GM21737 (cell line): Measurements from ENCODE around the gene RAVER2.
"Not testable (repeated sequence)": the region's sequence is repeated elsewhere in the genome, so short reads cannot be mapped to it uniquely, and the experiment has no call there.

Source experiments
- ATAC-seq: cut with Tn5 transposase; IDR thresholded peaks from one replicate; pipeline ENCODE4 v1.9.1; 2021; ENCODE audit warnings: mild to moderate bottlenecking, moderate library complexity; ENCODE audit not compliant: unreplicated experiment

RAVER2 gene

GRCh38 chr1:64744492-64745180 is at the start of gene RAVER2:
Gene RAVER2, plus strand, starts transcription at chr1:64745075. Its CDS starts 98 bp downstream, at chr1:64745173.
- peak; percentile 62 for ATAC-seq

GRCh38 chr1:64696879-64697278 is 48.0 kb upstream of the RAVER2 start:
- no peak for ATAC-seq

- no peak for ATAC-seq
Observed at GRCh38 chr1:64699327-64699726, 45.5 kb upstream of the RAVER2 start.

GRCh38 chr1:64701071-64701470 is 43.8 kb upstream of the RAVER2 start:
- no peak for ATAC-seq

GRCh38 chr1:64701886-64702285 is 43.0 kb upstream of the RAVER2 start:
- no peak for ATAC-seq

GRCh38 chr1:64702670-64703069 is 42.2 kb upstream of the RAVER2 start:
- ATAC-seq, result not testable (repeated sequence)

GRCh38 chr1:64703600-64703999 is 41.3 kb upstream of the RAVER2 start:
- no peak for ATAC-seq

GRCh38 chr1:64705591-64705990 is 39.3 kb upstream of the RAVER2 start:
- no peak for ATAC-seq

- ATAC-seq, result no peak
Observed at GRCh38 chr1:64711266-64711665, 33.6 kb upstream of the RAVER2 start.

- ATAC-seq, result no peak
Observed at GRCh38 chr1:64712049-64712448, 32.8 kb upstream of the RAVER2 start.

GRCh38 chr1:64715186-64715585 is 29.7 kb upstream of the RAVER2 start:
- no peak for ATAC-seq

GRCh38 chr1:64721135-64721534 is 23.7 kb upstream of the RAVER2 start:
- ATAC-seq, result no peak

- no peak for ATAC-seq
Observed at GRCh38 chr1:64721576-64722145, 23.2 kb upstream of the RAVER2 start.

- ATAC-seq, result no peak
Observed at GRCh38 chr1:64727861-64728260, 17.0 kb upstream of the RAVER2 start.

- ATAC-seq, result no peak
Observed at GRCh38 chr1:64733581-64734286, 11.1 kb upstream of the RAVER2 start.

- no peak for ATAC-seq
Observed at GRCh38 chr1:64734287-64734652, 10.6 kb upstream of the RAVER2 start.

- not testable (repeated sequence) for ATAC-seq
Observed at GRCh38 chr1:64740687-64741086, 4.2 kb upstream of the RAVER2 start.

- ATAC-seq, result no peak
Observed at GRCh38 chr1:64743954-64744491, 852 bp upstream of the RAVER2 start.

GRCh38 chr1:64745181-64745985 is 508 bp downstream of the RAVER2 start:
- ATAC-seq, result peak; percentile 17

GRCh38 chr1:64745986-64746940 is 1.4 kb downstream of the RAVER2 start:
- ATAC-seq, result no peak
